Parathyroid adenoma (tissue), 2 donors: ENCODE results near the gene SMARCAD1.
"Not testable (repeated sequence)": the region's sequence is repeated elsewhere in the genome, so short reads cannot be mapped to it uniquely, and the experiment has no call there.

Source experiments
- H2AFZ ChIP-seq: fragments of 300-600 bp; sonication (generic); one replicate; pipeline ENCODE4 v1.7.0; 2017; ENCODE audit warnings: antibody characterized with exemption, mild to moderate bottlenecking
- H3K27ac ChIP-seq: fragments of 300-600 bp; sonication (generic); one replicate; pipeline ENCODE4 v1.7.0; 2017
- H3K27me3 ChIP-seq: fragments of 300-600 bp; sonication (generic); one replicate; pipeline ENCODE4 v1.7.0; 2017; ENCODE audit warnings: low read length; ENCODE audit not compliant: control insufficient read depth, insufficient read depth
- H3K36me3 ChIP-seq: fragments of 300-600 bp; sonication (generic); one replicate; pipeline ENCODE4 v1.7.0; 2017; ENCODE audit warnings: low read length; ENCODE audit not compliant: control insufficient read depth, insufficient read depth
- H3K4me1 ChIP-seq: fragments of 300-600 bp; sonication (generic); one replicate; pipeline ENCODE4 v1.7.0; 2017; ENCODE audit warnings: control low read depth
- H3K4me2 ChIP-seq: fragments of 300-600 bp; sonication (generic); one replicate; pipeline ENCODE4 v1.7.0; 2017; ENCODE audit warnings: low read length
- H3K4me3 ChIP-seq: fragments of 300-600 bp; sonication (generic); one replicate; pipeline ENCODE4 v1.7.0; 2017; ENCODE audit warnings: low read depth, low read length
- H3K79me2 ChIP-seq: fragments of 300-600 bp; sonication (generic); one replicate; pipeline ENCODE4 v1.7.0; 2017; ENCODE audit warnings: control low read depth
- H3K9ac ChIP-seq: fragments of 300-600 bp; sonication (generic); one replicate; pipeline ENCODE4 v1.7.0; 2017; ENCODE audit warnings: mild to moderate bottlenecking
- H3K9me3 ChIP-seq: fragments of 300-600 bp; sonication (generic); one replicate; pipeline ENCODE4 v1.7.0; 2017; ENCODE audit warnings: low read length; ENCODE audit not compliant: control insufficient read depth
- TF ChIP-seq, protein P1 (sequence below): fragments of 300-600 bp; sonication (generic); IDR thresholded peaks from one replicate; pipeline ENCODE4 v1.7.0; 2017; ENCODE audit warnings: antibody characterized with exemption, mild to moderate bottlenecking
- donor health status: primary hyperparathyroidism.

Gene SMARCAD1

DNA sequence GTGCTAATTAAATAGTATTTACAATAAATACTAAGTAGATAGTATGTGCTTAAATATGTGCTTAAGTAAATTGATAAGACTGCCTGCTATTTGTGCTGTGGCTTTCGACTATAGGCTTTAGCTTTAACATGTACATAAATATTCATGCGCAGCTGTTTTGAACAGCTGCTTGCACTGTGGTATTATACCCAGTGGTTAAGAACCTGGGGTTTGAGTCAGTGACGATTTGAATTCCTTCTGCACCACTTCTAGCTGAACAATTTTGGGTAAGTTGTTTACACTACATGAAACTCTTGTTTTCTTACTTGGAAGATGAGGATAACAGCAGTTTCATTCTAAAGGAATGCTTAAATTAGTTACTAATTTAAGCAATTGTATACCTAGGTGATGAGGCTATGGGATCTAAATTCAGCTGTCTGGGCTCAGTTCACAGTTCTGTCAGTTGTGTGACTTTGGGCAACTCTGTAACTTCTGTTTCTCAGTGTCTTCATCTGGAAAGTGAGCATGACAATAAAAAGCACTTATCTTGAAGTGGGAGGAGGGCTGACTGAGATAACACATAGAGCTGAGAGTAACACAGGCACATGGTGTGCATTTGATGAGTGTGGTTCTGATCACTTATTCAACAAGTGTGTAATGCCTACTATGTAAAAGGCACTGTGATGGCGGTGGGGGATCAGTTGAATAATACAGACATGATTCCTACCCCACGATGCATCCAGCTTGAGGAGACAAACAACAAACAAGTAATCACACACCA, 98.0 kb downstream of the SMARCAD1 start:
- Histone ChIP-seq H3K4me3 (no peak overlapping the region), H3K4me1 (no peaks in the 10 kb centered on the region), H2AFZ (no peak overlapping the region), H3K27ac (no peak overlapping the region), H3K4me2 (no peak overlapping the region), H3K36me3 (no peaks in the 10 kb centered on the region), H3K27me3 (no peaks in the 10 kb centered on the region), H3K9ac (no peak overlapping the region), H3K79me2 (no peaks in the 10 kb centered on the region), H3K9me3 (no peaks in the 10 kb centered on the region)
- TF ChIP-seq, protein P1, sequence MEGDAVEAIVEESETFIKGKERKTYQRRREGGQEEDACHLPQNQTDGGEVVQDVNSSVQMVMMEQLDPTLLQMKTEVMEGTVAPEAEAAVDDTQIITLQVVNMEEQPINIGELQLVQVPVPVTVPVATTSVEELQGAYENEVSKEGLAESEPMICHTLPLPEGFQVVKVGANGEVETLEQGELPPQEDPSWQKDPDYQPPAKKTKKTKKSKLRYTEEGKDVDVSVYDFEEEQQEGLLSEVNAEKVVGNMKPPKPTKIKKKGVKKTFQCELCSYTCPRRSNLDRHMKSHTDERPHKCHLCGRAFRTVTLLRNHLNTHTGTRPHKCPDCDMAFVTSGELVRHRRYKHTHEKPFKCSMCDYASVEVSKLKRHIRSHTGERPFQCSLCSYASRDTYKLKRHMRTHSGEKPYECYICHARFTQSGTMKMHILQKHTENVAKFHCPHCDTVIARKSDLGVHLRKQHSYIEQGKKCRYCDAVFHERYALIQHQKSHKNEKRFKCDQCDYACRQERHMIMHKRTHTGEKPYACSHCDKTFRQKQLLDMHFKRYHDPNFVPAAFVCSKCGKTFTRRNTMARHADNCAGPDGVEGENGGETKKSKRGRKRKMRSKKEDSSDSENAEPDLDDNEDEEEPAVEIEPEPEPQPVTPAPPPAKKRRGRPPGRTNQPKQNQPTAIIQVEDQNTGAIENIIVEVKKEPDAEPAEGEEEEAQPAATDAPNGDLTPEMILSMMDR = no peak

DNA sequence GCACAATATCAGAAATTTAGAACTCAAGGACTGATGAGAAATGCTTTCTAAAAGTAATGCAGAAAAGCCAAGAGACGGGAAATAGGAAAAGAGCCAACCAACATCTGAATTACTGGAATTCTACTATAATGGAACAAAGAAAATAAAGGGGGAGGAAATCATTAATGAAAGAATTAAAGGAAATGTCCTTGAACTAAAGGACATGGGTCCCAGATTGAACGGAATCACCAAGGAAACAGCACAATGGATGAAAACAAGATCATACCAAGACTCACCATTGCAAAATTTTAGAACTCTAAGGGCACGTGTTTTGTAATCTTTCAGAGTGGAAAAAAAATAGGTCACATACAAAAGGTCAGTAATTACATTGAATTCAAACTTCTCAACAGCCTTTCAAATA, 99.0 kb downstream of the SMARCAD1 start:
- H3K9ac ChIP-seq = no peak overlapping the region
- no peaks in the 10 kb centered on the region for H3K4me1 ChIP-seq
- no peak overlapping the region for H3K4me2 ChIP-seq
- H3K27ac ChIP-seq = no peak overlapping the region
- H3K36me3 ChIP-seq = no peaks in the 10 kb centered on the region
- no peak overlapping the region for H3K4me3 ChIP-seq
- TF ChIP-seq, protein P1 = no peak
- H3K79me2 ChIP-seq = no peaks in the 10 kb centered on the region
- no peaks in the 10 kb centered on the region for H3K27me3 ChIP-seq
- no peak overlapping the region for H2AFZ ChIP-seq
- no peaks in the 10 kb centered on the region for H3K9me3 ChIP-seq

DNA sequence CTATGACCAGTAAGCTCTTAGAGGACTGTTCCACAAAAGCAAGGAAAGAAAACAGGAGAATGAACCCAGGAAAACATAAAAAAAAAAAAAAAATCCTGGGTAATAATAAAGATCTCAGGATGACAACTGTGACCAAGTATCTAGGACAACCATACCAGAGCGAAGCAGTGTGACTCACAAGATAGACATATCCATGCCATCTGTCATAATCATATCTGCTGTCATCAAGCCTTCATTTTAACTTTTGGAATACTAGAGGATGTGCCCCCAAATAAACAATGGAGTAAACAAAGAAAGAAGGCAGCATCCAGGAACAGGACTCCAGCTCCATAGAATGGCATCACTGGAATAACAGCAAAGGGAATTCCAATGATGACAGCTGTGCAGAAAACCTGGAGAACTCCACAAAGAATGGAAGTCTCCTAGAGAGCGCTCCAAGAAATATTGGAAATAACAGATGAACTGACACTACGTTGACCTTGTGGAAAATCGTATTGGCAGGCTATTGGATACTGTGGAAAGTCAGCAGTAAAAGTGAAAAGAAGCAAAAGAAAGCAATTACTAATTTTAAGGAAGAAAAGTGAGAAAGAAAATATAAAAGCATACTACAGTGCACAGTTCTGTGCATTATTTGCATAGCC, 99.7 kb downstream of the SMARCAD1 start:
- no peaks in the 10 kb centered on the region for H3K79me2 ChIP-seq
- no peak overlapping the region for H3K27ac ChIP-seq
- H3K4me2 ChIP-seq = no peak overlapping the region
- no peaks in the 10 kb centered on the region for H3K9me3 ChIP-seq
- TF ChIP-seq, protein P1 = no peak
- no peaks in the 10 kb centered on the region for H3K4me1 ChIP-seq
- H3K36me3 ChIP-seq = no peaks in the 10 kb centered on the region
- no peak overlapping the region for H3K4me3 ChIP-seq
- H2AFZ ChIP-seq = no peak overlapping the region
- no peaks in the 10 kb centered on the region for H3K27me3 ChIP-seq
- H3K9ac ChIP-seq = no peak overlapping the region

DNA sequence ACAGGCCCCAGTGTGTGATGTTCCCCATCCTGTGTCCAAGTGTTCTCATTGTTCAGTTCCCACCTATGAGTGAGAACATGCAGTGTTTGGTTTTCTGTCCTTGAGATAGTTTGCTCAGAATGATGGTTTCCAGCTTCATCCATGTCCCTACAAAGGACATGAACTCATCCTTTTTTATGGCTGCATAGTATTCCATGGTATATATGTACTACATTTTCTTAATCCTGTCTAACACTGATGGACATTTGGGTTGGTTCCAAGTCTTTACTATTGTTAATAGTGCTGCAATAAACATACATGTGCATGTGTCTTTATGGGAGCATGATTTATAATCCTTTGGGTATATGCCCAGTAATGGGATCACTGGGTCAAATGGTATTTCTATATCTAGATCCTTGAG, 112.3 kb downstream of the SMARCAD1 start:
- H3K9ac ChIP-seq, H3K79me2 ChIP-seq, H2AFZ ChIP-seq, H3K9me3 ChIP-seq, H3K36me3 ChIP-seq, H3K27ac ChIP-seq, H3K27me3 ChIP-seq, H3K4me2 ChIP-seq, H3K4me3 ChIP-seq, H3K4me1 ChIP-seq: not testable (repeated sequence)

DNA sequence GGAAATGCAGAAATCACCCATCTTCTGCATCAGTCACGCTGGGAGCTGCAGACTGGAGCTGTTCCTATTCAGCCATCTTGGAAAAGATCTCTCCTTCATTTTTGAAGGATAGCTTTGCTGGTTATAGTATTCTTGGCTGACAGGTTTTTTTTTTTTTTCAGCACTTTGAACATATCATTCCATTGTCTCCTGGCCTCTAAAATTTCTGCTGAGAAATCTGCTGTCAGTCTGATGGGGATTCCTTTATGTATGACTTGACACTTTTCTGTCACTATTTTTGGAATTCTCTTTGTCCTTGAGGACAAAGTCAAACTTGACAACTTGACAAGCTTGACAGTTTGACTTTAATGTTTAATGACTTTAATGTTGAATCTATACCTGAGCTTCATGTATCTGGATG, 118.2 kb downstream of the SMARCAD1 start:
- no peaks in the 10 kb centered on the region for H3K79me2 ChIP-seq
- no peaks in the 10 kb centered on the region for H3K9me3 ChIP-seq
- H3K9ac ChIP-seq = no peak overlapping the region
- H3K4me2 ChIP-seq = no peak overlapping the region
- TF ChIP-seq, protein P1 = no peak
- H2AFZ ChIP-seq = no peak overlapping the region
- no peak overlapping the region for H3K27ac ChIP-seq
- no peaks in the 10 kb centered on the region for H3K36me3 ChIP-seq
- no peaks in the 10 kb centered on the region for H3K27me3 ChIP-seq
- H3K4me3 ChIP-seq = no peak overlapping the region
- no peaks in the 10 kb centered on the region for H3K4me1 ChIP-seq
